GM18870 (cell line): Measurements from ENCODE around the gene UBE2O.

Experiments used
- ATAC-seq: cut with Tn5 transposase; IDR thresholded peaks from one replicate; pipeline ENCODE4 v1.9.1; 2021; ENCODE audit warnings: moderate library complexity; ENCODE audit not compliant: unreplicated experiment

Gene UBE2O

DNA sequence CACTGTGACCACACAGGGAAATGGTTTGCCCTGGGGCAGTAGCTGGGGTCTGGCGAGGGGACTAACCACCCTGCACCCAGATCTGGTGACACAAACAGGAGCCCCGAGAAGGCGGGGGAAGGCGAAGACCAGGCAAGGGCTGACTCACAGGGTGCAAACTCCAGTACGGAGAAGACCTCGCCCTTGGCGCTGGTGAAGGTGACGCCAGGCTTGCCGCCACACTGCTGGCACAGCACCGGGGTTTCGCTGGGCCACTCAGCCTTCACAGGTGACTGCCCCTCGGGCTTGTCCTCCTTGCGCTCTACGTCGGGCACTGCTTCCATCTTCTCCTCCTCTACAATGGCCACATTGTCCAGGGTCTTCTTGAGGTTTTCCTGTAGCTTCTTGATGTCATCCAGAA lies 57.0 kb downstream of the UBE2O start:
- ATAC-seq, result no peak

GRCh38 chr17:76394166-76394565 lies 58.8 kb downstream of the UBE2O start:
- no peak for ATAC-seq

GRCh38 chr17:76391200-76391715 lies 61.7 kb downstream of the UBE2O start:
- no peak for ATAC-seq

DNA sequence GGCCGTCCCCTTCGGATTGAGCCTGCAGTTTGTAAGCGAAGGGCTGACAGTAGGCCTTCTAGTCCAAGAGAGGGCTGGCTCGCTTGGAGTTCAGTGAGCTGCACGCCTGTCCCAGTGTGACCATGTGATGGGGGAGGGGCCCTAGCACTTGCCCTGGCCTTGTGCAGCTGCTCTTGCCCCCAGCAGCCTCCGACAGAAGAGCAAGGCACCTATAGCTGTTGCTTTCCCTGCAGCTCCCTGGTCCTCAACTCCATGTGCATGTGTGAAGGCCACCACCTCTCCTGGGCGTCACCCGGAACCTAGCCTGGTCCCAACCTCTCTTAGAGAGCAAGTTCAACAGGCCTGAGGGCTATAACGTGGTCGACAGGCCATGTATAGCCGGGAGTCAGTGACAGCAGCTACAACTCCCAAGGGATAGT lies 62.9 kb downstream of the UBE2O start:
- ATAC-seq, result no peak

- no peak for ATAC-seq
These were observed 63.7 kb downstream of the UBE2O start for GRCh38 chr17:76388966-76389888.

- ATAC-seq, result no peak
These were observed 65.8 kb downstream of the UBE2O start for GRCh38 chr17:76386966-76387765.

DNA sequence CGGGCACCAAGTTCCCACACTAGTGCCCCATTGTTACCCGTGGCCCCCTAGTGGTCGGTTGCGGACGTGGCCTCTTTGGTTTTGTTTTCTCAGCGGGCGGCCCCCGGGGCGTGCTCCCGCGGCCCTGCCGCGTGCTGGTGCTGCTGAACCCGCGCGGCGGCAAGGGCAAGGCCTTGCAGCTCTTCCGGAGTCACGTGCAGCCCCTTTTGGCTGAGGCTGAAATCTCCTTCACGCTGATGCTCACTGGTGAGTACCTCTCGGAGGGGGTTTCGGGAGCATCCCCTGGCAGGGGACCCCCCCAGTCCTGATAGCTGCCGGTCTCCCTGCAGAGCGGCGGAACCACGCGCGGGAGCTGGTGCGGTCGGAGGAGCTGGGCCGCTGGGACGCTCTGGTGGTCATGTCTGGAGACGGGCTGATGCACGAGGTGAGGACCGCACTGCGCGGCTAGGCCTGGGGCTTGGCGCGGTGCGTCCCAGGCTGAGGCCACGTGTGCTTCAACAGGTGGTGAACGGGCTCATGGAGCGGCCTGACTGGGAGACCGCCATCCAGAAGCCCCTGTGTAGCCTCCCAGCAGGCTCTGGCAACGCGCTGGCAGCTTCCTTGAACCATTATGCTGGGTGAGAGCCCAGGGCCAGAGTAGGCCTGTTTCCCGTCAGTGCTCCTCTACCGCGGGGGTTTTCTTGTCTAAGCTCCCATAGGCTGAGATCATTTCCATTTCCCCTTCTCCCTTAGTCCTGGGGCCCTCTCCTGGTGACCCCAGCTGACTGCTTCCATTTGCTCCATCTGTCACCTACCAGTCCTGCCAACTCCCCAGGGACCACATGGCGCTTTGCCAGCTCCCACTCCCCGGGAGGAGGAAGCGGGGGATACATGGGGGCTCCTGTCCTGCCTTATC lies 66.8 kb downstream of the UBE2O start:
- no peak for ATAC-seq

GRCh38 chr17:76384987-76385891 lies 67.7 kb downstream of the UBE2O start:
- no peak for ATAC-seq

DNA sequence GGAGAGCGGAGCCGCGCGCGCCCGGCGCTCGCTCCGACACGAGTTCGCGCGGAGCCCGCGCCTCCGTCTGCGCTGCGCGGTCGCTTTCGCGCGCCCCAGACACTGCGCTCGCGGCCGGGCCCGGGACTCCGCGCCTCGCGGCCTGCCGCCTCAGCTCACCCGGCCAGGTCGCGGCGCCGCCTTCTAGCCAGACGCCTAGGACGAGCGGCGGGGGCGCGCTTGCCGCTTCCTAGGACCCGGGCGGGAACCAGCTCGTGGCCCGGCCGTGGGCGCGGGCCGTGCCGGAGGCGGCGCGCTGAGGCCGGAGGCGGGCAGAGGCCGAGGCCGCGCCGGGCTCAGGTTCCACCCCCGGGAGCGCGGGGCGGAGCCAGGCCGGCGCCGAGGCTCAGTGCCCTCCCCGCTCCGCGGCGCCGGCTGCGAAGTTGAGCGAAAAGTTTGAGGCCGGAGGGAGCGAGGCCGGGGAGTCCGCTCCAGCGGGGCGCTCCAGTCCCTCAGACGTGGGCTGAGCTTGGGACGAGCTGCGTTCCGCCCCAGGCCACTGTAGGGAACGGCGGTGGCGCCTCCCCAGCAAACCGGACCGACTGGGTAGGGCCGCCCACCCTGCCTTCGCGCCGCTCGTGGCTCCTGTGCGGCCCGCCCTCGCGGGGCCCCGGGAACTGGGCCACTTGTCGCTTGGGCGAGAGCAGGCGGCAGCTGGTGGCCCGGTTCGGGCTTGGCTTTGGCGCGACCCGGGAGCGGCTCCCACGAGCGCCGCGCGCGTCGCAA lies 68.5 kb downstream of the UBE2O start, which contains the start of gene SPHK1:
SPHK1 (plus strand) TSS at position 388 of the 765 bp plus-strand sequence. CDS start 1,036 bp downstream, outside the sequence.
- ATAC-seq, result no peak

DNA sequence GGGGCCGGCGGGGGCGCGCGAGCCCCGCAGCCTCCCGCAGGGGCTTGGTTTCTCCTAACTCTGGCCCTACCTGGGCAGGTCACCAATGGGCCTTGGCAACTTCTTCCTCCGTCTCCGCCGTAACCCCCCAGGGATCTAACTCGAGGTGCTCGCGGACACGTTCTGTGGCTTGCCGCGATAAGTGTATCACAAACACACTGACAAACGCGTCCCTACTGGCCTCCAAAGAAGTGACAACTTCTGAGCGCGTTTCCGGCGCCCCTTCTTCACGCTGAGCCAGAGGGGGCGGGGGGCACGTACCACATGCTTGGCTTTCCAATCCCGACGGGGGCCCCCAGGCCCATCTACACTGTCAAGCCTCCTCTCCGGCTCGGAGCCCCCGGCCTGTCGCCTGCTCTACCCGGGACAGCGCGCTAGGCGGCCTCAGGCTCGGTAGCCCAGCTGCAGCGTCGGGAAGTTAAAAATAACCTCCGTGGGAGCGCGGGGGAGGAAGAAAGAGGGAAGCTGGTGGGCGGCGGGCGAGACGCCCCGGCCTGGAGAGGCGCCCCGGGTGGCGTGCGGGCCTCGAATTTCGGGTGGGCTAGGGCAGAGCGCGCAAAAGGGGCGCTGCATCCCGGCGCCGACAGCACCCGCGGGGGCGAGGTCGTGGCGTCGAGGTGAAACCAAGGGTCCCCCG lies 69.3 kb downstream of the UBE2O start:
- no peak for ATAC-seq

- ATAC-seq, result no peak
These were observed 70.0 kb downstream of the UBE2O start for GRCh38 chr17:76382803-76383545.

DNA sequence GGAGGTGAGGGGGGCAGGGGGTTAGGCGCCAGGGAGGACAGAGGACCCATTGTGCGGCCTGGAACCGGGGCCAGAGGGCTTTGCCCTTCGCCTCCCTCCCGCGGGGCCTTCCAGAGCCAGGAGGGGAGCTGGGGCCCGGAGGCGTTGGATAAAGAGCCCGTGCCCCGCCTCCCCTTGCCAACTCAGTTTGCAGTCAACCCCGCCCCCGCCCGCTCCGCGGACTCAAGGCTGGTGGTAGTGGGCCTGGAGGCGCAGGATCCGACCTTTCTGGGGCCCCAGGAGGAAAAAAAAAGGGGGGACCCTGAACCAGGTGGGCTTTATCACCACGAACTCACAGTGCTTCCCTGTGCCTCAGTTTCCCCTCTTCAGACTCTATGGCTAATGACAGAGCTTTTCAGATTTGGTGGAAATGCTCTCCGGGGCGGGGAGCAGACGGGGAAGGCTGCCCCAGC lies 70.6 kb downstream of the UBE2O start:
- ATAC-seq, result no peak

DNA sequence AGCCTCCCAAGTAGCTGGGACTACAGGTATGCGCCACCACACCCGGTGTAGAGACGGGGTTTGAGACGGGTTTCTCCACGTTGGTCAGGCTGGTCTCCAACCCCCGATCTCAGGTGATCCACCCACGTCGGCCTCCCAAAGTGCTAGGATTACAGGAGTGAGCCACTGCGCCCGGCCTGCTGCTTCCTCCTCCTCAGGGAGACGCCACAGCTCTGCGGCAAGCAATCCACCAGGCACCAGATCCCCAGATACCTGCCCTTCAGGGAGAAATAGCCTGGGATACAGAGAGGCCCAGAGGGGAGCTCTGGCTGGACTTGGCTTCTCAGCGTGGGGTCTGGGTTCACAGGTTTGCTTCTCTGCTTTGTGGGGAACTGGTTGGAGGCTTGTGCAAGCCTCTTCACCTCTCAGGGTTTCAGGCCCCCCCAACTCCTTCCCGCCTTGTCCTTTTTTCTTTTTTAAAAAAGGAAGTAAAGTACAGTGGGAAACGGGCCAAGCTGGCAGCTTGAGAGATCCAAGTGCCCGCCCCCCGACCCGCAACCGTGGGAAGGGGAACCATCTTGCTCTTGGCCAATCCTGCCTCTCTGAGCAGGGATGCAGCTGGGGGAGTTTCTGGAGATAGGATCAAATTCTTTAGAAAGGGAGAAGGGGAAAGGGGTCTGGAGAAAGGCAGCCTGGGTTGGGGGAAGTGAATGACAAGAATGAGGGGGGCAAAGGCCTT lies 71.2 kb downstream of the UBE2O start:
- ATAC-seq, result no peak

- ATAC-seq, result no peak
These were observed 73.1 kb downstream of the UBE2O start for GRCh38 chr17:76379646-76380376.

- no peak for ATAC-seq
These were observed 73.7 kb downstream of the UBE2O start for GRCh38 chr17:76379275-76379641.
